Measurements from ENCODE around the gene CDKN2B-AS1.

Gene CDKN2B-AS1

GRCh38 chr9:22002038-22002437 is 7.4 kb downstream of the CDKN2B-AS1 start:
- Histone ChIP-seq H3K4me1 (peaks cover 12% of the 10 kb centered on the region), H3K36me3 (replicated peaks) (no peaks in the 10 kb centered on the region), H3K27me3 (ENCODE audit: low read depth) (no peaks in the 10 kb centered on the region), H3K9me3 (no peaks in the 10 kb centered on the region), H3K4me3 (no peak overlapping the region)
- in situ Hi-C loops (cut with MboI; ENCODE audit: low sequenced_read_pairs): loop anchor here (25.0 kb wide), 1 partner anchor 235 kb away; no protein-coding TSS in a partner anchor
- no peak for DNase-seq (ENCODE audit: low spot score in 2 of 2)

DNA sequence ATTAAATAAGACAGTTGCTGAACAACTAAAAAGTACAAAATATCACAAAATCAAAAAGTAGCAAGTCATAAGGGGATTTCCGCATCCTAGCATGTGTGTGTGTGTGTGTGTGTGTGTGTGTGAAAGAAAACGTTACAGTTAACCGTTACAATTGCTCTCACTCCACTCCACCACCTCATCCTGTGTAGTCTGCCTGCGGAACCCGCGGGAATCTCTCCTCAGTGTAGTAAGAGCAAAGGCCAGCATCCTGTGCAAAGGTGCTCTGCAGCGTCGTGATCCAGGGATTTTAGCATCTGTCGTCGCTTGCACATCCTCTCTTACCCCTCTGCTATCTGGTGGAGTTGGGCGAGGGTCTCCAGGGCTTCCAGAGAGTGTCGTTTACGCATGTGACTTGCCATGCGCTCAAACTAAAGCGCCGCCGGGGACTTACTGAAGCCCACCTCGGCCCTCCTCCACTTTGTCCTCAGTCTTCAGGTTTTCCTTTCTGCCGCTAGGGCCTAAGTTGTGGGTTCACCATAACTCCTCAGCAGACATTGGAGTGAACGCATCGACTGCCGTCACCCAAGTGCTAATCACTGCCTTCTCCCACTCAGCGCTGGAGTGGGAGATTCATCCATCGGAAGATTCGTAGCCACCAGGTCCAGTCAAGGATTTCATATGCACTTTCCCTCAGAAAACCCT is 10.6 kb downstream of the CDKN2B-AS1 start:
- no peaks in the 10 kb centered on the region for H3K9me3 ChIP-seq
- no peaks in the 10 kb centered on the region for H3K36me3 ChIP-seq (replicated peaks)
- in situ Hi-C loops (cut with MboI; ENCODE audit: low sequenced_read_pairs): loop anchor here (25.0 kb wide), 1 partner anchor 232 kb away; no protein-coding TSS in a partner anchor
- H3K4me1 ChIP-seq: peaks cover 9% of the 10 kb centered on the region
- H3K4me3 ChIP-seq: no peak overlapping the region
- no peaks in the 10 kb centered on the region for H3K27me3 ChIP-seq (ENCODE audit: low read depth)
- DNase-seq (ENCODE audit: low spot score in 2 of 2): no peak

- Histone ChIP-seq H3K4me1 (peaks cover 9% of the 10 kb centered on the region), H3K36me3 (replicated peaks) (no peaks in the 10 kb centered on the region), H3K9me3 (no peaks in the 10 kb centered on the region), H3K27me3 (ENCODE audit: low read depth) (no peaks in the 10 kb centered on the region), H3K4me3 (no peak overlapping the region)
- in situ Hi-C loops (cut with MboI; ENCODE audit: low sequenced_read_pairs): loop anchor here (25.0 kb wide), 1 partner anchor 231 kb away; no protein-coding TSS in a partner anchor
- DNase-seq (ENCODE audit: low spot score in 2 of 2): no peak
Observed at GRCh38 chr9:22005702-22006606, 11.4 kb downstream of the CDKN2B-AS1 start.

DNA sequence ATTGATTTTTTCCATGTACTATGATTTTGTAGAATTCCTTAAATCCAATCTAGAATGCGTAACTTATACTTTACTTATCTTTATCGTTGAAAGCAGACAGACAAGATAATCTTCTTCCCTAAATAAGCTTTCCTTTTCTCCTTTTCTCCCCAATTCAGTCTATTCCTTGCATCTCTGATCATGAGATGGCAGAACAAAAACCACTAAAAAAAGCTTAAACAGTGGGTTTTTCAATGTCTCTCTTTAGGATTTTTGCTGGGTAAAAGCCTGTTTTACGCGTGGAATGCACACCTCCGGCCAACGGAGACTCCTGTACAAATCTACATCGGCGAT is 13.8 kb downstream of the CDKN2B-AS1 start:
- peaks cover 9% of the 10 kb centered on the region for H3K4me1 ChIP-seq
- H3K4me3 ChIP-seq: peak overlapping the region; percentile 59
- in situ Hi-C loops (cut with MboI; ENCODE audit: low sequenced_read_pairs): loop anchor here (25.0 kb wide), 1 partner anchor 229 kb away; no protein-coding TSS in a partner anchor
- no peaks in the 10 kb centered on the region for H3K36me3 ChIP-seq (replicated peaks)
- H3K9me3 ChIP-seq: no peaks in the 10 kb centered on the region
- no peak for DNase-seq (ENCODE audit: low spot score in 2 of 2)
- H3K27me3 ChIP-seq (ENCODE audit: low read depth): no peaks in the 10 kb centered on the region

DNA sequence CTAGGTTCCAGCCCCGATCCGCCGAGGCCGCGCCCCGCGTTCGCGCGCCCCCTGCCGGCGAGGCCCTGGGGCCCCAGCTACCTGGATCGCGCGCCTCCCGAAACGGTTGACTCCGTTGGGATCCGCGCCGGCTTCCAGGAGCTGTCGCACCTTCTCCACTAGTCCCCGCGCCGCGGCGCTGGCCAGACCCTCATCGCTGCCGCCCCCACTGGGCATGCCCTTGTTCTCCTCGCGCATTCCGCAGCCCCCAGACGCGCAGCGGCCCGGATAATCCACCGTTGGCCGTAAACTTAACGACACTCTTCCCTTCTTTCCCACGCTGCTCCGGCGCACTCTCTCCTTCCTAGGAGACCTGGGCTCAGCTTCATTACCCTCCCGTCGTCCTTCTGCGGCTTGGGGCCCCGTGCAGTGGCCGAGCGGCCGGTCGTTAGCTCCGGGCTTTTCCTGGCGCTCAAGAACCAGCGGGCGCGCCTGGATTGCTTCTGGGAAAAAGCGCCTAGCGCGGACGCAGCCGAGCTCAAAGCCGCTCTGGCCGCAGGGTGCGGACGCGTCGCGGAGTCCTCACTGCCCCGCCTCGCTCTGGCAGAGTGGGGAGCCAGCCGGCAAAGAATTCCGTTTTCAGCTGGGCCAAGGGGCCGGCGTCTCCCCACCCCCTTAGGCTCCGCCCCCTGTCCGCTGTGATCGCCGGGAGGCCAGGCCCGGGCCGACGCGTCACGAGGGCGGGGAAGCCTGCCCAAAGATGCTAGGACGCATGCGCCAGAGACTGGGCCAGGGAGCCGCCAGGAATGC is 14.3 kb downstream of the CDKN2B-AS1 start, which contains the start of gene CDKN2B:
Gene CDKN2B (minus strand): TSS at position 589 of the 789 bp plus-strand sequence. CDS start 352 bp downstream, at position 237.
- in situ Hi-C loops (cut with MboI; ENCODE audit: low sequenced_read_pairs): loop anchor here (25.0 kb wide), 1 partner anchor 228 kb away; no protein-coding TSS in a partner anchor
- no peaks in the 10 kb centered on the region for H3K36me3 ChIP-seq (replicated peaks)
- peak within 1 kb of the TSS; percentile 59 for H3K4me3 ChIP-seq
- peaks cover 9% of the 10 kb centered on the region for H3K4me1 ChIP-seq
- DNase-seq (ENCODE audit: low spot score in 2 of 2): peak; percentile 93 to 98
- H3K9me3 ChIP-seq: no peaks in the 10 kb centered on the region
- H3K27me3 ChIP-seq (ENCODE audit: low read depth): no peaks in the 10 kb centered on the region

GRCh38 chr9:22009506-22009867 is 14.9 kb downstream of the CDKN2B-AS1 start:
- DNase-seq (ENCODE audit: low spot score in 2 of 2): no peak

DNA sequence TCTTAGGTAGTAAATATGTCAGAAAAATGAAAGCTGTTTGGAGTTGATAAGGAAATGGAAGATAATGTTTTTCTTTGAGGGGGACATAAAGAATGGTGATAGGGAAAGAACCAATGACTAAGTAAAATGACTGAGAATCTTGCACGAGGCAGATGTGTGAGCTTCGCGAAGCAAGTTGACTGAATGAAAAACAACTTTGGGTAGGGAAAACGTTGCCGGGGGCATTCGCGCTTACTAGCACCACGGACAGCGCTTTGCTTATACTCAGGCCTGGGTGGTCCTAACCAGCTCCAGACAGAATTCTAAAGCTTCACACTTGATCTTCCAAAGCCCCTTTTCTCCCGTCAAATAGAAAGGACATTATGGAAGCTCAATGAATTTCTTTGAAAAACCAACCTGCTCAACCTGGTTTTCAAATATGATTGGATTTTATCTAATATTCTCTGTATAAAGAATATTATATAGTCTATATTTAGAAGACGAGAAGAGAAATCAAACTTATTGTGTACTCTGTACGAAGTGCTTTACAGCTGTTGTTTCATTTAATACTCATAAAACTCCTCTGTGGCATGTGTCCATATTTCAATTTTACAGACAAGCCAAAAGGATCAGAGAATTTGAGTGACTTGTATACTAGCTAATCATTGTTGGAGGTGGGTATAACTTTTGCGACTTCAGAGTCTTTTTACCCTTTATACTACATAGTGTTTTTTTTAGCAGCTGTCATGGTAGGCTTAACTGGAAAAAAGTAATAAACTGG is 16.5 kb downstream of the CDKN2B-AS1 start:
- peak in 1 of 2 experiments; percentile 44 for DNase-seq (ENCODE audit: low spot score in 2 of 2)
- Histone ChIP-seq H3K4me3 (no peak overlapping the region), H3K27me3 (ENCODE audit: low read depth) (no peaks in the 10 kb centered on the region), H3K4me1 (peaks cover 9% of the 10 kb centered on the region), H3K36me3 (replicated peaks) (no peaks in the 10 kb centered on the region), H3K9me3 (no peaks in the 10 kb centered on the region)
- in situ Hi-C loops (cut with MboI; ENCODE audit: low sequenced_read_pairs): loop anchor here (25.0 kb wide), 1 partner anchor 226 kb away; no protein-coding TSS in a partner anchor

More at GRCh38 chr9:22009506-22009867, 14.9 kb downstream of the CDKN2B-AS1 start:
- Histone ChIP-seq H3K4me3 (peak overlapping the region; percentile 59), H3K36me3 (replicated peaks) (no peaks in the 10 kb centered on the region), H3K4me1 (peaks cover 9% of the 10 kb centered on the region), H3K9me3 (no peaks in the 10 kb centered on the region), H3K27me3 (ENCODE audit: low read depth) (no peaks in the 10 kb centered on the region)
- in situ Hi-C loops (cut with MboI; ENCODE audit: low sequenced_read_pairs): loop anchor here (25.0 kb wide), 1 partner anchor 228 kb away; no protein-coding TSS in a partner anchor

DNA sequence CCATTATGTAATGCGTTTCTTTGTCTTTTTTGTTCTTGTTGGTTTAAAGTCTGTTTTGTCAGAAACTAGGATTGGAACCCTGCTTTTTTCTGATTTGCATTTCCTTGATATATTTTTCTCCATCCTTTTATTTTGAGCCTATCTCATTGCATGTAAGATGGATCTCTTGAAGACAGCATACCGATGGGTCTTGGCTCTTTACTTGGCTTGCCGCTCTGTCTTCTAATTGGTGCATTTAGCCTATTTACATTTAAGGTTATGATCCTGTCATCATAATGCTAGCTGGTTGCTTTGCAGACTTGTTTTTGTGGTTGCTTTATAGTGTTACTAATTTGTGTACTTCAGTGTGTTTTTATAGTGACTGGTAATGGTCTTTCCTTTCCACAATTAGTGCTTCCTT is 27.8 kb downstream of the CDKN2B-AS1 start:
- Histone ChIP-seq H3K27me3 (ENCODE audit: low read depth) (no peaks in the 10 kb centered on the region), H3K9me3 (peaks cover 3% of the 10 kb centered on the region), H3K36me3 (replicated peaks) (no peaks in the 10 kb centered on the region), H3K4me3 (no peak overlapping the region), H3K4me1 (no peaks in the 10 kb centered on the region)
- DNase-seq (ENCODE audit: low spot score in 2 of 2): no peak
- in situ Hi-C loops (cut with MboI; ENCODE audit: low sequenced_read_pairs): loop anchor here (25.0 kb wide), 1 partner anchor 215 kb away; no protein-coding TSS in a partner anchor

- in situ Hi-C loops (cut with MboI; ENCODE audit: low sequenced_read_pairs): loop anchor here (25.0 kb wide), 1 partner anchor 436 kb away; no protein-coding TSS in a partner anchor
- H3K36me3 ChIP-seq (replicated peaks): no peaks in the 10 kb centered on the region
- DNase-seq (ENCODE audit: low spot score in 2 of 2): no peak
- H3K27me3 ChIP-seq (ENCODE audit: low read depth): no peaks in the 10 kb centered on the region
- no peak overlapping the region for H3K4me3 ChIP-seq
- H3K9me3 ChIP-seq: peaks cover 3% of the 10 kb centered on the region
- H3K4me1 ChIP-seq: peaks cover 9% of the 10 kb centered on the region
Observed at GRCh38 chr9:22026696-22027095, 32.1 kb downstream of the CDKN2B-AS1 start.

GRCh38 chr9:22028394-22028793 is 33.8 kb downstream of the CDKN2B-AS1 start:
- no peak overlapping the region for H3K4me3 ChIP-seq
- H3K9me3 ChIP-seq: no peaks in the 10 kb centered on the region
- H3K27me3 ChIP-seq (ENCODE audit: low read depth): no peaks in the 10 kb centered on the region
- H3K4me1 ChIP-seq: peaks cover 18% of the 10 kb centered on the region
- no peak for DNase-seq (ENCODE audit: low spot score in 2 of 2)
- in situ Hi-C loops (cut with MboI; ENCODE audit: low sequenced_read_pairs): loop anchor here (25.0 kb wide), 1 partner anchor 434 kb away; no protein-coding TSS in a partner anchor
- no peaks in the 10 kb centered on the region for H3K36me3 ChIP-seq (replicated peaks)

GRCh38 chr9:22029231-22029630 is 34.6 kb downstream of the CDKN2B-AS1 start:
- in situ Hi-C loops (cut with MboI; ENCODE audit: low sequenced_read_pairs): loop anchor here (25.0 kb wide), 1 partner anchor 433 kb away; no protein-coding TSS in a partner anchor
- no peaks in the 10 kb centered on the region for H3K9me3 ChIP-seq
- DNase-seq (ENCODE audit: low spot score in 2 of 2): no peak
- no peak overlapping the region for H3K4me3 ChIP-seq
- H3K36me3 ChIP-seq (replicated peaks): no peaks in the 10 kb centered on the region
- no peaks in the 10 kb centered on the region for H3K27me3 ChIP-seq (ENCODE audit: low read depth)
- peaks cover 18% of the 10 kb centered on the region for H3K4me1 ChIP-seq

DNA sequence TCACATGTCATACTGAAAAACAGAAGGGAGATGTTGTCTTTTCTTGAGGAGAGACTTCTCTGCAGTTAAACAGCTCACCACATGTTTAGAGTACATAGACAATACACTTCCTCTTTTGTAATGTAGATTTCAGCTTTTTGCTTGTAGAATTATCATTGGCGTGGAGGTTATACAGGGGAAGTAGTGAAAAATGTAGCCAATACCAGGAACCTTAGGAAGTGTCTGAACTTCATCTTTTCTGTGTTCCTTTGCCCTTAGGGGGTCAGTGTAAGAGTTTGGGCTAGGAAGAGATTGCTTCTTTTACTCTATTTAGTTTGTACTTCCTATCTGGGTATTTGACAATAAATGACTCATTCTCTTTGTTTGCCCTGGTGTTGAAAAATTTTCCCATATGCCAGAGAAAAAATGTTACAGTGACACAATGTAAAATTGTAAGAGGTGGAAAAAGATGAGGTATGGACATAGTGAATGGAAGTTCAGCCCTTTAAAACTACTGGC is 35.6 kb downstream of the CDKN2B-AS1 start:
- Histone ChIP-seq H3K36me3 (replicated peaks) (no peaks in the 10 kb centered on the region), H3K27me3 (ENCODE audit: low read depth) (no peaks in the 10 kb centered on the region), H3K4me1 (peaks cover 18% of the 10 kb centered on the region), H3K4me3 (no peak overlapping the region), H3K9me3 (no peaks in the 10 kb centered on the region)
- in situ Hi-C loops (cut with MboI; ENCODE audit: low sequenced_read_pairs): loop anchor here (25.0 kb wide), 1 partner anchor 432 kb away; no protein-coding TSS in a partner anchor
- peak in 1 of 2 experiments; percentile 92 for DNase-seq (ENCODE audit: low spot score in 2 of 2)

All from HAP-1 (cell line).